Skeletal muscle satellite cell (primary cell): ENCODE data around the gene DPP6.

Experiments
- H3K27me3 ChIP-seq: 2 replicates; pipeline ENCODE4 v1.7.0; 2013; ENCODE audit warnings: low read length; ENCODE audit not compliant: control insufficient read depth, insufficient read depth
- H3K36me3 ChIP-seq: 2 replicates; pipeline ENCODE4 v1.7.0; 2013; ENCODE audit warnings: mild to moderate bottlenecking, control low read depth, low read length; ENCODE audit not compliant: insufficient read depth
- H3K4me1 ChIP-seq: 2 replicates; pipeline ENCODE4 v1.7.0; 2013; ENCODE audit warnings: low read length; ENCODE audit not compliant: control insufficient read depth, insufficient read depth
- H3K4me2 ChIP-seq: 2 replicates; pipeline ENCODE4 v1.7.0; 2013; ENCODE audit warnings: mild to moderate bottlenecking, low read length
- H3K4me3 ChIP-seq: 2 replicates; pipeline ENCODE4 v1.7.0; 2013; ENCODE audit warnings: low read length
- H3K9ac ChIP-seq: 2 replicates; pipeline ENCODE4 v1.7.0; 2013; ENCODE audit warnings: mild to moderate bottlenecking, low read depth, low read length, moderate library complexity
- H3K9me3 ChIP-seq: replicated peaks from 2 replicates; pipeline ENCODE4 v1.7.0; 2013; ENCODE audit warnings: mild to moderate bottlenecking, control low read depth, low read length

The DPP6 gene

GRCh38 chr7:154171422-154171821 lies 119.2 kb downstream of the DPP6 start:
- Histone ChIP-seq H3K9ac (no peak overlapping the region), H3K4me1 (no peaks in the 10 kb centered on the region), H3K9me3 (peaks cover 17% of the 10 kb centered on the region), H3K4me2 (no peak overlapping the region), H3K36me3 (no peaks in the 10 kb centered on the region), H3K4me3 (no peak overlapping the region), H3K27me3 (no peaks in the 10 kb centered on the region)

GRCh38 chr7:154172236-154172635 lies 120.0 kb downstream of the DPP6 start:
- no peaks in the 10 kb centered on the region for H3K4me1 ChIP-seq
- peaks cover 17% of the 10 kb centered on the region for H3K9me3 ChIP-seq
- H3K4me3 ChIP-seq: no peak overlapping the region
- H3K4me2 ChIP-seq: no peak overlapping the region
- H3K9ac ChIP-seq: no peak overlapping the region
- H3K36me3 ChIP-seq: no peaks in the 10 kb centered on the region
- no peaks in the 10 kb centered on the region for H3K27me3 ChIP-seq

GRCh38 chr7:154177584-154177983 lies 125.4 kb downstream of the DPP6 start:
- Histone ChIP-seq H3K36me3 (no peaks in the 10 kb centered on the region), H3K4me1 (no peaks in the 10 kb centered on the region), H3K4me3 (no peak overlapping the region), H3K9ac (no peak overlapping the region), H3K27me3 (no peaks in the 10 kb centered on the region), H3K4me2 (no peak overlapping the region), H3K9me3 (peaks cover 6% of the 10 kb centered on the region)

- H3K9me3 ChIP-seq: peaks cover 7% of the 10 kb centered on the region
- H3K9ac ChIP-seq: no peak overlapping the region
- H3K36me3 ChIP-seq: no peaks in the 10 kb centered on the region
- H3K27me3 ChIP-seq: no peaks in the 10 kb centered on the region
- H3K4me1 ChIP-seq: no peaks in the 10 kb centered on the region
- no peak overlapping the region for H3K4me2 ChIP-seq
- no peak overlapping the region for H3K4me3 ChIP-seq
Observed at GRCh38 chr7:154178895-154179294, 126.7 kb downstream of the DPP6 start.

- H3K9ac ChIP-seq: no peak overlapping the region
- no peaks in the 10 kb centered on the region for H3K27me3 ChIP-seq
- peaks cover 12% of the 10 kb centered on the region for H3K9me3 ChIP-seq
- no peaks in the 10 kb centered on the region for H3K4me1 ChIP-seq
- H3K36me3 ChIP-seq: no peaks in the 10 kb centered on the region
- no peak overlapping the region for H3K4me3 ChIP-seq
- H3K4me2 ChIP-seq: no peak overlapping the region
Observed at GRCh38 chr7:154183482-154183881, 131.3 kb downstream of the DPP6 start.

- H3K4me1 ChIP-seq: no peaks in the 10 kb centered on the region
- peaks cover 12% of the 10 kb centered on the region for H3K9me3 ChIP-seq
- H3K9ac ChIP-seq: no peak overlapping the region
- H3K4me3 ChIP-seq: no peak overlapping the region
- H3K4me2 ChIP-seq: no peak overlapping the region
- H3K36me3 ChIP-seq: no peaks in the 10 kb centered on the region
- H3K27me3 ChIP-seq: no peaks in the 10 kb centered on the region
Observed at GRCh38 chr7:154183946-154184345, 131.7 kb downstream of the DPP6 start.

GRCh38 chr7:154186811-154187210 lies 134.6 kb downstream of the DPP6 start:
- H3K9ac ChIP-seq: no peak overlapping the region
- H3K4me2 ChIP-seq: no peak overlapping the region
- H3K9me3 ChIP-seq: peaks cover 12% of the 10 kb centered on the region
- H3K4me3 ChIP-seq: no peak overlapping the region
- H3K36me3 ChIP-seq: no peaks in the 10 kb centered on the region
- H3K4me1 ChIP-seq: no peaks in the 10 kb centered on the region
- H3K27me3 ChIP-seq: no peaks in the 10 kb centered on the region

GRCh38 chr7:154188330-154188729 lies 136.1 kb downstream of the DPP6 start:
- Histone ChIP-seq H3K4me2 (no peak overlapping the region), H3K4me3 (no peak overlapping the region), H3K4me1 (no peaks in the 10 kb centered on the region)

GRCh38 chr7:154195266-154195665 lies 143.1 kb downstream of the DPP6 start:
- Histone ChIP-seq H3K4me3 (no peak overlapping the region), H3K9me3 (peaks cover 14% of the 10 kb centered on the region), H3K4me2 (no peak overlapping the region), H3K9ac (no peak overlapping the region), H3K36me3 (no peaks in the 10 kb centered on the region), H3K4me1 (no peaks in the 10 kb centered on the region), H3K27me3 (no peaks in the 10 kb centered on the region)

More at GRCh38 chr7:154188330-154188729, 136.1 kb downstream of the DPP6 start:
- Histone ChIP-seq H3K27me3 (no peaks in the 10 kb centered on the region), H3K9ac (no peak overlapping the region), H3K36me3 (no peaks in the 10 kb centered on the region), H3K9me3 (peaks cover 6% of the 10 kb centered on the region)

GRCh38 chr7:154198481-154198880 lies 146.3 kb downstream of the DPP6 start:
- Histone ChIP-seq H3K9ac (no peak overlapping the region), H3K4me2 (no peak overlapping the region), H3K27me3 (no peaks in the 10 kb centered on the region), H3K36me3 (no peaks in the 10 kb centered on the region), H3K4me1 (no peaks in the 10 kb centered on the region), H3K4me3 (no peak overlapping the region), H3K9me3 (peaks cover 14% of the 10 kb centered on the region)

GRCh38 chr7:154200241-154200640 lies 148.0 kb downstream of the DPP6 start:
- peaks cover 15% of the 10 kb centered on the region for H3K9me3 ChIP-seq
- H3K4me3 ChIP-seq: no peak overlapping the region
- no peak overlapping the region for H3K4me2 ChIP-seq

GRCh38 chr7:154202002-154202401 lies 149.8 kb downstream of the DPP6 start:
- Histone ChIP-seq H3K9me3 (peaks cover 8% of the 10 kb centered on the region), H3K4me2 (no peak overlapping the region), H3K36me3 (no peaks in the 10 kb centered on the region), H3K4me3 (no peak overlapping the region), H3K27me3 (no peaks in the 10 kb centered on the region), H3K4me1 (no peaks in the 10 kb centered on the region), H3K9ac (no peak overlapping the region)

More at GRCh38 chr7:154200241-154200640, 148.0 kb downstream of the DPP6 start:
- Histone ChIP-seq H3K36me3 (no peaks in the 10 kb centered on the region), H3K9ac (no peak overlapping the region), H3K27me3 (no peaks in the 10 kb centered on the region), H3K4me1 (no peaks in the 10 kb centered on the region)
